Tibial nerve (tissue), 4 donors: ENCODE data around the gene TSHZ2. TPM values are rescaled to one million over a fixed set of nuclear protein-coding genes. Genes with fewer than 3 reads are reported as not detected.

Experiments
- DNase-seq, 2 donors: peaks; one replicate each; pipeline ENCODE4 v3.0.0-alpha.2; 2019; ENCODE audit warnings: low spot score in 2 of 2
- H3K27ac ChIP-seq, 4 donors: fragments of 200-600 bp; sonication (generic) in 3 of 4; one replicate each; pipeline ENCODE4 v1.5.1; 2017 to 2019; ENCODE audit warnings: mild to moderate bottlenecking in 1 of 4
- H3K27me3 ChIP-seq, 2 donors: fragments of 200-600 bp; sonication (generic) in 1 of 2; one replicate each; pipeline versions ENCODE4 v1.5.1 to v1.6.0; 2017 to 2019
- H3K36me3 ChIP-seq, 3 donors: fragments of 200-600 bp; sonication (generic); one replicate each; pipeline ENCODE4 v1.5.1; 2018 to 2019
- H3K4me1 ChIP-seq, 4 donors: fragments of 200-600 bp; sonication (generic) in 3 of 4; one replicate each; pipeline ENCODE4 v1.5.1; 2017 to 2019
- H3K4me3 ChIP-seq, 4 donors: fragments of 200-600 bp; sonication (generic) in 3 of 4; one replicate each; pipeline ENCODE4 v1.5.1; 2017 to 2019; ENCODE audit warnings: mild to moderate bottlenecking in 1 of 4, moderate library complexity in 1 of 4
- H3K9me3 ChIP-seq, 4 donors: fragments of 200-600 bp; sonication (generic) in 3 of 4; one replicate each; pipeline ENCODE4 v1.5.1; 2017 to 2019
- CTCF ChIP-seq, 5 experiments: fragments of 200-600 bp in 3 of 5; fragments of 450-650 bp in 2 of 5; sonication (generic) in 3 of 5; IDR thresholded peaks; one replicate each; pipeline ENCODE4 v1.5.1; 2016 to 2019; ENCODE audit warnings: antibody characterized with exemption in 5 of 5, mild to moderate bottlenecking in 3 of 5, moderate library complexity in 2 of 5
- EP300 ChIP-seq, 2 donors: sonication (generic); formaldehyde crosslinking; IDR thresholded peaks; one replicate each; pipeline ENCODE4 v1.6.1; 2017; ENCODE audit warnings: antibody characterized with exemption in 2 of 2, mild to moderate bottlenecking in 1 of 2
- POLR2A ChIP-seq, 2 donors: fragments of 450-650 bp; IDR thresholded peaks; one replicate each; pipeline ENCODE4 v1.6.1; 2017; ENCODE audit warnings: antibody characterized with exemption in 2 of 2, mild to moderate bottlenecking in 2 of 2, moderate library complexity in 2 of 2
- WGBS, 2 donors: methylation state at CpG; one replicate each; pipeline ENCODE4 v1.1.5; 2018; 5-methylcytosine and 5-hydroxymethylcytosine counted together
- total RNA-seq, 4 donors: library from RNA; depleted of rRNA; stranded (reverse); fragments of >200 nt; gene quantifications; one replicate each; pipeline ENCODE4 v1.1.0, GENCODE V29; 2016

TSHZ2 gene
- total RNA-seq, 4 donors from 2014 or later, result 20.9 to 33.7 (median 25.1) TPM

- no peak for DNase-seq
- 93 to 95% methylated on average over 12 of the region's 12 CpGs for WGBS, 2 donors
- no peaks in the 10 kb centered on the region for H3K27me3 ChIP-seq
- TF ChIP-seq POLR2A (IDR thresholded peaks at IDR 0.05) (no peak), CTCF (IDR thresholded peaks at IDR 0.05) (no peak), EP300 (IDR thresholded peaks at IDR 0.05) (no peak)
- no peaks in the 10 kb centered on the region for H3K4me1 ChIP-seq
- H3K36me3 ChIP-seq, result no peaks in the 10 kb centered on the region
- no peak overlapping the region for H3K4me3 ChIP-seq
- H3K27ac ChIP-seq, result no peak overlapping the region
- H3K9me3 ChIP-seq, result peaks cover 0 to 6% (median 0%) of the 10 kb centered on the region in 4 donors
Observed at GRCh38 chr20:53423587-53424146, 451.5 kb downstream of the TSHZ2 start.

- TF ChIP-seq CTCF (IDR thresholded peaks at IDR 0.05), result no peak
- no peak for TF ChIP-seq POLR2A (IDR thresholded peaks at IDR 0.05)
- no peak for TF ChIP-seq EP300 (IDR thresholded peaks at IDR 0.05)
- WGBS, 2 donors, result 90 to 92% methylated on average over 4 of the region's 4 CpGs
- H3K4me3 ChIP-seq, result no peak overlapping the region
- peaks cover 0 to 6% (median 0%) of the 10 kb centered on the region in 4 donors for H3K9me3 ChIP-seq
- no peaks in the 10 kb centered on the region for H3K27me3 ChIP-seq
- H3K36me3 ChIP-seq, result no peaks in the 10 kb centered on the region
- H3K27ac ChIP-seq, result no peak overlapping the region
- no peak for DNase-seq
- no peaks in the 10 kb centered on the region for H3K4me1 ChIP-seq
Observed at GRCh38 chr20:53425481-53425880, 453.3 kb downstream of the TSHZ2 start.

- Histone ChIP-seq H3K27ac (no peak overlapping the region), H3K36me3 (no peaks in the 10 kb centered on the region), H3K4me1 (no peaks in the 10 kb centered on the region), H3K27me3 (no peaks in the 10 kb centered on the region), H3K9me3 (peaks cover 0 to 6% (median 0%) of the 10 kb centered on the region in 4 donors), H3K4me3 (no peak overlapping the region)
- WGBS, 2 donors, result 63 to 72% methylated on average over 3 of the region's 3 CpGs
- no peak for DNase-seq
- TF ChIP-seq POLR2A (IDR thresholded peaks at IDR 0.05), result no peak
- TF ChIP-seq CTCF (IDR thresholded peaks at IDR 0.05), result no peak
- no peak for TF ChIP-seq EP300 (IDR thresholded peaks at IDR 0.05)
Observed at GRCh38 chr20:53425941-53426340, 453.8 kb downstream of the TSHZ2 start.

- no peaks in the 10 kb centered on the region for H3K4me1 ChIP-seq
- H3K36me3 ChIP-seq, result no peaks in the 10 kb centered on the region
- no peaks in the 10 kb centered on the region for H3K27me3 ChIP-seq
- TF ChIP-seq EP300 (IDR thresholded peaks at IDR 0.05) (no peak), POLR2A (IDR thresholded peaks at IDR 0.05) (no peak), CTCF (IDR thresholded peaks at IDR 0.05) (no peak)
- H3K27ac ChIP-seq, result no peak overlapping the region
- H3K4me3 ChIP-seq, result no peak overlapping the region
- no peak for DNase-seq
- WGBS, 2 donors, result 77 to 85% methylated on average over 6 of the region's 6 CpGs
- peaks cover 0 to 6% (median 0%) of the 10 kb centered on the region in 4 donors for H3K9me3 ChIP-seq
Observed at GRCh38 chr20:53426766-53427312, 454.7 kb downstream of the TSHZ2 start.

- no peak for DNase-seq
- WGBS, 2 donors, result 77 to 81% methylated on average over 2 of the region's 2 CpGs
- no peak overlapping the region for H3K27ac ChIP-seq
- H3K9me3 ChIP-seq, result peaks cover 0 to 6% (median 0%) of the 10 kb centered on the region in 4 donors
- no peaks in the 10 kb centered on the region for H3K27me3 ChIP-seq
- H3K4me3 ChIP-seq, result no peak overlapping the region
- H3K36me3 ChIP-seq, result no peaks in the 10 kb centered on the region
- no peaks in the 10 kb centered on the region for H3K4me1 ChIP-seq
- no peak for TF ChIP-seq EP300 (IDR thresholded peaks at IDR 0.05)
- no peak for TF ChIP-seq CTCF (IDR thresholded peaks at IDR 0.05)
- TF ChIP-seq POLR2A (IDR thresholded peaks at IDR 0.05), result no peak
Observed at GRCh38 chr20:53427951-53428350, 455.8 kb downstream of the TSHZ2 start.
